GM18858 (cell line): ENCODE data around the gene NEDD9.

ENCODE experiments used
- ATAC-seq: cut with Tn5 transposase; IDR thresholded peaks from one replicate; pipeline ENCODE4 v1.9.1; 2021; ENCODE audit not compliant: unreplicated experiment

The NEDD9 gene

DNA sequence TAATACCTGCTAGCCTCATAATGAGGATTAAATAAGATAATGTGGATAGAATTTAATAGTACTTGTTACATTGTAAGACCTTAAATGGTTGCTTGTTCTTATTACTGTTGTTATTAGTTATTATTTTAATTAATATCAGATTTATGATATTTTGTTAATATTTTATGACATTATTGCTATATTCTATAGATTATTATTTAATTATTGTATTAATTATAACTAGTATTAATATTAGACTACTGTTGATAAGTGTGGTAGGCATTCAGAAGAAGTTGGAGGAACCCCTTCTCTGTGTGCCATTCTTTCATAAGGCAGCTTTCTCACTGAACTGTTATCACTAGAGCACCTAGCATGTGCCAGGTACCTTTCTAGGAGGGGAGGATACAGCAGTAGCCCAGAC, 2.6 kb upstream of the NEDD9 start:
- ATAC-seq: no peak

DNA sequence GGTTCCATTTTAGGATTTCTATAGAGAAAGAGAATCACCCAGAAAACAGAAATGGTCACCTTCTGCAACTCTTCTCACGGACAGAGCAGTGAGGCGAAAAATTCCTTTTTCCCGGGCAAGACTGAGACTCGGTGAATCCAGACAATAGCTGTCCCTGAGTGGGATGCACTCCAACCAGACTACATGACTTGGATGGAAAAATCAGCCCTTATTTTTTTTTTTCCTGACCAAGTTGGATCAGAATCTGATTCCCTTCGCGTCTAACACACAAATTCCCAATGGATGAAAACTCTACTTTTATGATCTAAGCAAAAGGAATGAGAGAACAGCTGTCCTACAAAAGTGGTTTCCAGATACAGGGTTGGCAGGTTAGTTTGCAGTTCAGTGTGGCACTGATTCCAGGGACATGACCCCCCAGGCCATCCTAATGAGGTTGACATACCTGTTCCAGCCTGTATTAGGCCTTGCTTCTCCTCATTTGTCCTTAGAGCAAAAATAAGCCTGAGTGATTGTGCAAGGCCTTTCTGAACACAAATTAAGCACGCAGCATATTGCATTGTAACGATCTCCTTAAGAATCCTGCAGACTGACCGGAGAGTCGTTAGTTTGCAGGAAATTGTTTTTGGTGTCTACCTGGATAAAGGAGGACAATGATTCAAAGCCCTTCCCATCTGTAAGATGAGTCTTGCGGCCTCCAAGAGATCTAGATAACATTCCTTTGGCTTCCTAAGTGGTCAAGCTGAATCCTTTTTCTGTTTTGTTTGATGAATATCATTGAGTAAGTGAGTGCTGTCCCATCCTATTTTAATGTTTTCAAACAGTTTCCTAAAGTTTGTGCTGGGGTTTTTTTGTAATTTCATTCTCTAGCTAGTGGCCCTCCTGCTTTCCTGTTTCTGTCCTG, 1.5 kb upstream of the NEDD9 start:
- ATAC-seq: no peak

DNA sequence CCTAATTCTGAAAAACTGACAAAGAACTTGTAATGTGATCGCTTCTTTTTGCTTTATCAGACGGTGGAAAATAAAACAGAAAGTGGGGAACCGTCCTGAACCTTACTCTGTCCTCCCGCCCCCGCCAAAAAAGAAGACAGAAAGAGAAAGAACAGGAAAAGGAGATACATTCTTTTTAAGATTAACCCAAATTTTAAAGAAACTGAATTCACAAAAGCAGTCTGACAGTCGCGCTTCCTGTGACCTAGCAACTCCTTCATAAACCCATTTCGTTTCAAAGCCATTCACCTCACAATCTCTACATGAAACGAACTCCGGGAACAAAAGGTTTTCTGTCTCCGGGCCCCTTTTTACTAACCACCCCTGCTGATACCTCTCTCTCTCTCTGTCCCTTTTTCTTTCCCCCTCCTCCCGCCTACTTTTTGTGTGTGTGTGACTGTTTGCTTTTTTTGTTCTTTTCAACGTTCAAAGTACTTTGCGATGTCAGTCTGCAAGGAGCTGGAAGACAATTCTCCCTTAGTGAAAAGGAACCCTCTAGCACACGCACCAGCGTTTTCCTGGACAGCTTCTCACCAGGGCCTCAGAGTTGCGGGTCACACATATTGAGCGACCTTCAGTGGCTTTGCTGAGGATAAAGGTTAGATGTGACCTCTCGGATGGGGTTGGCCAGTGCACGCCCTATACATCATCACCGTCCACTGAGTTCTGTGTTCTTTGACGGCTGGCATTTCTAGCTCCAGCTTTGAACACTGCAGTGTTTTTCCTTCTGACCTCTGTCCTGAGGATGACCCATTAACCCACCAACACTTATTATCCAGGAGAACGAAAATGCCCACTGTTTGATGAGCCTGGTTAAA, 530 bp upstream of the NEDD9 start:
- no peak for ATAC-seq

DNA sequence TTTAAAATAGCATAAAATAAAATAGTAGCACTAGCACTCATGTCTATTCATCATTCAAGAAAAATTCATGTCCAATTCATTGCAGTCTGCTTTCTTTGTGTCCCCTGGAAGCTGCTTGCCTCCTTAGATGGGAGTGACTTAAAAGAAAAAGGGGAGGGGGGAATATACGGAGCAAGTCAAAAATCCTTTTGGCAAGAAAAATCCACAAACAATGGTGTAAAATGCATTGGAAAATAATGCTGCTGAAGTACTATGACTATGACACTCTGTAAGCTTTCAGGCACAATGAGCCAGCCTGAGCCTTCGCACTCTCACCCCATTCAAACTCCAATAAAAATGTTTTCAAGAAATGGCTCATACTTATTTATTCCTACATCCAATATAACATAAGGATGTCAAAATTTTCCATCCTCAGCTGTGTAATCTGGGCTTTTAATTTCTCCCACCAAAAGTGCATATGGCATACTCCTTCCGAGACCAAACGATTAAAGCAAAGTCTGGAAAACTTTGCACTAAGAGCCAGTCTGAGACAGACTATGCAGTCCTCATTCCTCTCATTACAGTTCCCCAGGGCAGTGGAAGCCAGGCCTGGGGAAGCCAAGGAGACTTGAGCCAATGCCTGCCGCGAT, 790 bp downstream of the NEDD9 start:
- ATAC-seq: no peak

DNA sequence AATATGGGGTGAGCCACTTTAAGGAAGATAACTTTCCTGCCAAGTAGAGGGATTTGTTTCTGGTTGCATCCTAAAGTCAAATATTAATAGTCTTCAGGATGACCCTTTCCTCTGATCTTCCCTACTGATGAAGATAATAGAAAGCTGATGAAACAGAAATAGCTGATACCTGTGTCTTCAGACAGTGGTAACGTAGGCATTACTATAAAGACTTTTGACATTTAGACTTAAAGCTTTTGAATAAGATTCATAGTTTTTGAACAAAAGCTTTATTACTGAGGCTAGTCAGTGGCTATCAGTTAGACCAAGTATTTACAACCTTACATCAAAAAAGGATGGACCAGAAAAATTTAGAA, 1.4 kb downstream of the NEDD9 start:
- ATAC-seq: no peak

DNA sequence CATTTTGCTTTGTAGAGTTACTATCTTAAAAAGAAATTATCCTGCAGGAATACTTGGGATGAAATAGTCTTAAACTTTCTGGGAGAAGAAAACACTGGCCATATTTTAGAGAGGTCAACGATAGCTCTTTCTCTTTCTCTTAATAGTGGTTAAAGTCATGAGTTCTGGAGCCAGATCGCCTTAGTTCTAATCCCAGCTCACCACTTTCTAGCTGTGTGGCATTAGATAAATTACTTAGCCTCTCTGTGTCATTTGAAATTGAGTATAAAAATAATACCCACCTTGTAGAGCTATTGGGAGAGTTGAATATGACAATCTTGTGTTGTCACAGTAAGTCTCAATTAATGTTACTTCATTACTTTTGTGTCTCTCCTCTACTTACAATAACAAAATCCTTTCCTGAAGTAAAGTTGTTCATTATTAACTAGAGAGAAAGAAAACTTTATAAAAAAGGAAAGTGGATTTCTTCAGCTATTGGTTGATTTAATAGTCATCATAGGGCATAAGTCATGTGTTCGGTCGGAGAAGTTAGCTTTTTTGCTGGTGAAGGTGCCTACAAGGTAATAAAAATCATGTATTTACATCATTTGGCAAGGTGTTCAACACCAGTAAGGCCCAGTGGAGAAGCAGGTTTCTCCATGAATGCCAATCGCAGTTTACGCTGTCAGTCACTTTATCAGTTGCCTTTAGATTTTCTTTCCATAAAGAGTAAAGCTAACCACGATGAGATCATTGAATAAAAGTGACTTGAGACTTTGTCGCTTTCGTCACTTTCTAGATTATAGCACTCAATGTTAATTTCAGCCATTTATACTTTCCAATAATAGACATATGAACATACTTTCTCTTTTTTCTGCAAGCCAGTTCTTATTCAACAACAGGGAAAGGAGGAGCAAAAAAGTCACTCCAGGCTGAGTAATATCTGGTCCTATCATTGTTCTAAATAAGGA, 2.0 kb downstream of the NEDD9 start:
- no peak for ATAC-seq

DNA sequence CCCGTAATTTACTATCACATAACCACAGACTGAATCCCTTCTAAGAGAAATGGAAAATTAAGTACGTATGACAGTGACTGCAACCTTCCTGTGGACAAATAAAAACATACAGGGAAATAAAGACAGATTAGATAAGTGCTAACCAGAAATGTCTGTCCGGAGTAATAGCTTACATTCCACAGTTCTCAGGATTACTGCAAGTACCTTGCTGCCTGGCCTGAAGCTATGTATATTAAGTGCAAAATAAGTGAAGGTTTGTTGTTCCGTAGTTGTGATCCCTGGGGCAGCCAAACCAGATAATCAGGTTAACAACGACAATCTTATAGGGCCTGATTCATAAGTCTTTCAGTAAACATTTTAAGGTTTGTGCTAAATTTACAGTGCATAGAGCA, 2.8 kb downstream of the NEDD9 start:
- no peak for ATAC-seq

DNA sequence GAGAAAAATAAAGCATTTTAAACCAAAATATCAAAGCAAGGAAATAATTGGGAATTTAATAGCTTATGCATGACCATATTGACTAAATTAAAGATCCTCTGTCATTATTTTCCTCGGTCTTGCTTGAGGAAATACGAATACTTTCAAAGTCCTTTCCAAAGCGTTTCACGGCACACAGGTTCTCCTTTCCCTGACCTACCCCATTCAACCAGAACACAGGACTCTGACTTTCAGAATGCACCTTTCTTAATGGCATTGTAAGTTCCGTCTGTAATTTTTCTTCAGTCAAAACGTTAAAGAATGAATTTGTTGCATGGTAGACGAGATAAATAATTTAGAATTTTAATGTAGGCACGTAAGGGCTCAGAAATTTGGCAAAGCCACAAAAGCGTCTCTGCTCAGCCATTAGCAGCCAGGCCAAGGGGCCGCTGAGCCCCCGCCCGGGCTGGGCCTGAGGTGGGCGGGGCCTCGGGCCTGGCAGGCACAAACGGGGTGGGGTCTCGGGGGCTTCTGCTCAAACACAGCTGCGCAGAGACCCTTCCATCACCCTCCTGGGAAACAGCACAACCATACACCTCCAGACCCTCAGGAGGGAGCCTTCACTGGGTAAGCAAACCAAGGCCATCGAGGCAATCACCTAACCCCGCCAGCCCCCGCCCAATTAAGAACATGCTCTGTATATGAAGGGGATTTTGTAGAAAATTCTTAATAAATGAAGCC, 3.4 kb downstream of the NEDD9 start:
- no peak for ATAC-seq

DNA sequence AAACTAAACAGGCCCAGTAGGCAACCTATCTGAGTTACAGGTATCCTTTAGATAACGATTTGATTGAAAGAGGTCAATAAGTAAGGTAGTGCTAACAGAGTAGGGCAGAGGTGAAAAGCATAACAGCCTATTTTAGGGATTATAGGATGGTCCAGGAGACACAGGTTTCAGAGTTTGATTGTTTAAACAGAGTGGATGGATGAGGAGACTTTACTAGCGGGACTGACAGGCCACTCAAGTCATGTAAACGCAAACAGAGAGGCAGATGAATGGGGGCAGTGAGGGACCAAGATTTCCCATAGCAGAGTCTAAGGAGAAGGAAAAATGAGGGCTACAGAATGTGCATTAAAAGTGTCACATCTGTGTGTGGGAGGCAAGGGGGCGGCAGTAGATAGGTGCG, 4.8 kb downstream of the NEDD9 start:
- no peak for ATAC-seq

DNA sequence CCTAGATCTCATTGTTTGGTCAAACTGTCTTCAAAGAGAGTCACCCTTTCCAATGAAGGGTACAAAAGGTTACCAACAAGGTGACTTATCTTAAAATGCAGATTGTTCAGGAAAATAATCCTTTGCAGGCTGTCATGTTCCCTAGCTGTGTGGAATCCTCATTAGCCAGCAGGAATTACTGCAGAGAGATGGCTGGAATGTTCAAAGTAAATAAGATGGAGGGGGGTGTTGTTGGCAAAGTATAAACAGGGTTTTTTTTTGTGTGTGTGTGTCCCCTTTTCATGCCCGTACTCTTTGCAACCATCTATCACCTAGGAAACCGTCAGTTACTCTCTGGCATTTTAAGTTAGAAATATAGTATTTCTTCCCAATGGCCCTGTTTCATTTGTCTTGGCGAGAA, 6.5 kb downstream of the NEDD9 start:
- no peak for ATAC-seq

DNA sequence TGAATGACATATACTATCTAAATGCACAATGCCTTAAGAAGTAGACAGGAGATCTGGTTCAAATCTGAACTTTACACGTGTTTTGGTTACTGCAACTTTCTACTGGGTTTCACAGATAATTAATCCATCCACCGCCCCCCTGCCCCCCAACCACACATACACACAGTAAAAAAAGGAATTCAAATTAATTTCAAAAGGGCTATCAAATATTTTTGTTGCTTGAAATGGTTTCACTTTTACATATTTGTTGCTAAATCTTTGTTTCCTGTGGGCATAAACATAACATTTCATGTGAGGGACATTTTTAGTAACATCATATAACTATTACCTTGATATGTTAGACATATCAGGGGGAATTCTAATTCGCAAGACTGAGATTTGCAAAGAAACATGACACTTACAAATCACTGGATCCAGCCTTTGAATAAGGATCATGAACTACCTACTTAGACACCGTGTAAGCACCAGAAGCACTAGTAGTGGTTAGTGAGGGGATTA, 7.5 kb downstream of the NEDD9 start:
- ATAC-seq: no peak

DNA sequence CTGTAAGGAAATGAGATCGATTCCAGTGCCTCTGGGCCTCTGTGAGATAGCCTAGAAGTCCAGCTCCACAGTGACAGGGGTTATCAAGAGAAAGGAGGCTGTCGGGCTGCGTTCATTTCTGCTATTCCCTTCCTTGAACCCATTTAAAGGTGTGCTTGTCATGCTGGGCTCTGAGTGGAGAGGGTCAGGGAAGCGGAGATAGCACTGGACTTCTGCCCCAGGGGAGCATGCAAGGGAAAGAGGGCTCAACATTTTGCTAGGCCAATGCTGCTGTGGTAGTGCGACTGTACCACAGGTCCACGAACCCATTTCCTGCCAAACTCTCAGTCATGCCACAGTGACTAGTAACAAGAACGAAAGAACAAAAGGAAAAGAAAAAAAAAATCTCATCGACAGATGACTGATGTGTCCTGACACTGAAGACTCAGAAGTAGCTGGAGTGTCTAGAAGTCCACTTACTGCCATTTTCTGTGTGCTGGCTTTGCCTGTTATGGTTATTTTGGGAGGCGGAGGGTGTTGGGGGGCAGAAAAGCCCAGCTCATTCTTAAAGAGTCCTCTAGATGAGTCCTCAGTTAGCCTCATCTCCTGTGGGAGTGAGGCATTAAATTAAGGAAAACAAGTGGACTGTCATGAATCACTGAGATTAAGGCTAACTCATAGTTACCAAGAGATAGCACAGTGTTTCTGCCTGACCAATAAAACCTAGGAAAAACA, 8.1 kb downstream of the NEDD9 start:
- ATAC-seq: peak; percentile 71

DNA sequence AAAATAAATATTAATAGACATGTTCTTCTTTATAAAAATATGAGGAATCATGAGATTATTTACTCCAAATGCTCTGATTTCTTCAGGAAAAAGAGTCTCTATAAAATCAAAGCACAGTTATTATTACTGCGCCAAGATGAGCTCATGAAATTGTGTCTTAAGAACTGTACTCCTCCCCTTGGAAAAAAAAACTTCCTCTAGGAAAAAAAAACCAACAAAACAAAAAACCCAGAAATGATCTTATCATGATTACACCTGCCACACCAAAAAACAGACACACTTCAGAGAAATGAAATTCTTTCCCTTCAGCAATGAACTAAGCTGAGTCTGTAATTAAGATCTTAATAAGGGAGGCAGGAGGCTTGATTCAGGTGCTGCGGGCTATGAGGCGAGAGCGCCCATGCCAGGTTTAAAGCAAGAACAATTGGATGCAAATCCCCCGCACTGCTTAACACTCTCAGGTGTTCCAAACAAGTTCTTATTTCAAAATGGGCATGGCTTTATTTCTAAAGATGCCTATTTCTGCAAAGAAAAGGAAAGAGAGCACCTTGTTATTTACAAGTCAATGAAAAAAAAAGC, 9.1 kb downstream of the NEDD9 start:
- ATAC-seq: no peak

DNA sequence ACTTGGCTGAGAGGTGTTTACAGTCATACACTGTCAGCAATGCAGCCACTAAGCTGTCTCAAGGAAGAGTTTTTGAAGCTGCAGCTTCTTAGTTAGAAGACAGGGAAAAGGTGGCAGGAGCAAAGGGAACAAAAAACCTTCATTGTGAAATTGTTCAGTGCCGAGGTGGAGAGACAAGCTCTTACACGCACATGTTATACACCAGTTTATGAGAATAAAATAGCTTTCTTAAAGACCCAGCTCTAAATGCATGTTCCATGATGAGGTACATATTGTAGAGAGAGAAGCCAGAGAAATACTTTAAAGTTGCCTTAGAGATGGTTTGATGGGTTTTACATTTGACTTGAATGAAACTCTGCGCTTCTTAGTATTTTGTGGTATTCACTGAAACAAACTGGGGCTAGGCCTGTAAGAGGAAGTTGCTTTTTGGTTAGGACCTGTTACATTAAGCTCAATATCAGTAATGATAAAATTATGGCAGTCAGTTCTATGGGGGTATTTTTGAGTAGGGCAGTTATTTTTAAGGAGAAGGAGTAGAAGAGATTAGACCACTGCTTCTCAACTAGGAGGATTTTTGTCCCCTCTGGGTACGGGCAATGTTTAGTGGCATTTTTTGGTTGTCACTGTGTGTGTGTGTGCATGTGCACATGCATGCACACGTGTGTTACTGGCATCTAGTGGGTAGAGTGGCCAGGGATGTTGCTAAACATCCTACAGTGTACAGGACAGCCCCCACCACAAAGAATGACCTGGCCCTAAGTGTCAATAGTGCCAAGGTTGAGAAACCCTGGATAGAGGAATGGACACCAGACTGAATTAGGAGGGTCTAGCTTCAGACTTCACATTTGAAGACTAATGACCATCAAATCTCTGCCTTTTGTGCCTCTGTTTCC, 9.8 kb downstream of the NEDD9 start:
- ATAC-seq: no peak

DNA sequence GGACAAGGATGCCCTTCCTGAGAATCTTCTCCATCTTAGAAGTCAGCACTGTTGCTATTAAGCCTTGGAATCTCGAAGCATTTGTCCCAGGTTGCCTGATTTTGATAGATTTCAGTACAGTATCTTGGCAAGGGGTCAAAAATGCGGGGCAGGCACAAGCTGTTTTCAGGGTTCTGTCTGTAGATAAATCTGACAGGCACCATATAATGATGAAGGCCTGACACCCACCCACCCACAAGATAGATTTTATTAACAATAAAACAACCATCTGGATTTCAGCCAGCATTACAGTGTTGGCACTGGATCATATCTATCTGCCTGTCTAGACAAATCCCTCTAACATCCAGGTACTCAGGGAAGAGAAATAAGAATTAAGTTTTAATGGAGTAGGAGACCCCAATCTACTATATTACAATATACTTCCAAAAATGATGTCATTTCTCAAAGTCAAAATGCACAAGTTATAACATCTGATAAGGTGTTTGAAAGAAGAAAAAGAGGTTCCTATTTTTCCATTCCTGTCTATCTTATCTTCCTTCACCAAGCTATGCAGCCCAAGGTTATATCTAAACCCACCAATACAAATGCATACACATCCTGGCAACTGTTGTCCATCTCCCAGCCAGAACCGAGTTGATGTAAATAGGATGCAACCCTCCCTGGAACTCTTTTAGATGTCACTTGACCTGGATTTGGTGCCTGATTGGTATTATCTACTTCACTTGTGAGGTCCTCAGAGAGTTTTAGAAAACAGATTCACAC, 10.7 kb downstream of the NEDD9 start:
- ATAC-seq: no peak

DNA sequence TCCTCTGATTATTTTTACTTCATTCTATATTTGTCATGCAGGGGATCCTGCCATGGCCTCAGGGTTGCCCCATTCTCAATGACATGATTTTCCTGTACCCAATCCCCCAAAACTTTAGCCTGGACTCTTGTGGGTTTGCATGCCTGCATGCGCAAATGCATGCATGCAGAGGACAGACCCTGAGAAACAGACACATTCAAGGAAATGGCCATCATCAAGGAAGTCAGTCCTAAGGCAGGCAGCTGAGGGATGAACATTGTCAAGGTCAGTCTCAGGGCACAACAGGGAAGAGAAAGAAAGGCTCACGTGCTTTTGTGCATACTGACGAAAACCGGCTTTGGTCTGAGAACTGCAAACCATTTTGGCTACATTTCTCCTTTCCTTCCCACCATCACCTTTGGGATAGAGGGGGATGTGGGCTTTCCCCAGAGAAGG, 13.1 kb downstream of the NEDD9 start:
- no peak for ATAC-seq
